Spleen (tissue), 11 donors: ENCODE results near the gene SLC26A8. TPM values are rescaled to one million over a fixed set of nuclear protein-coding genes. Genes with fewer than 3 reads are reported as not detected.

Source experiments
- DNase-seq: peaks from one replicate; pipeline ENCODE4 v3.0.0-alpha.2; 2020
- H3K27ac ChIP-seq, 8 donors: fragments of 200-600 bp; sonication (generic) in 7 of 8; 1 replicate in 4 of 8; 2 replicates in 4 of 8; pipeline versions ENCODE4 v1.5.0 to v1.8.0; 2016 to 2021; ENCODE audit warnings: inconsistent platforms in 4 of 8, mild to moderate bottlenecking in 4 of 8, moderate library complexity in 1 of 8
- H3K27me3 ChIP-seq, 7 donors: fragments of 200-600 bp; sonication (generic) in 6 of 7; replicated peaks in 1 of 7; 1 replicate in 4 of 7; 2 replicates in 3 of 7; pipeline versions ENCODE4 v1.5.0 to v1.8.0; 2016 to 2021; ENCODE audit warnings: inconsistent platforms in 3 of 7, mild to moderate bottlenecking in 1 of 7
- H3K36me3 ChIP-seq, 6 donors: fragments of 200-600 bp; sonication (generic) in 5 of 6; 1 replicate in 4 of 6; 2 replicates in 2 of 6; pipeline versions ENCODE4 v1.5.0 to v1.8.0; 2016 to 2021; ENCODE audit warnings: inconsistent platforms in 2 of 6
- H3K4me1 ChIP-seq, 6 donors: fragments of 200-600 bp; sonication (generic) in 5 of 6; 1 replicate in 3 of 6; 2 replicates in 3 of 6; pipeline versions ENCODE4 v1.5.0 to v1.8.0; 2016 to 2021; ENCODE audit warnings: inconsistent platforms in 3 of 6
- H3K4me3 ChIP-seq, 8 donors: fragments of 200-600 bp; sonication (generic) in 7 of 8; 1 replicate in 4 of 8; 2 replicates in 4 of 8; pipeline versions ENCODE4 v1.5.0 to v1.8.0; 2016 to 2021; ENCODE audit warnings: inconsistent platforms in 4 of 8, mild to moderate bottlenecking in 4 of 8, moderate library complexity in 2 of 8
- H3K9me3 ChIP-seq, 8 donors: fragments of 200-600 bp; sonication (generic) in 7 of 8; 1 replicate in 4 of 8; 2 replicates in 4 of 8; pipeline versions ENCODE4 v1.5.0 to v1.8.0; 2016 to 2021; ENCODE audit warnings: inconsistent platforms in 4 of 8
- CTCF ChIP-seq, 11 experiments: fragments of 200-600 bp in 7 of 11; fragments of 450-650 bp in 4 of 11; sonication (generic) in 4 of 11; IDR thresholded peaks in 8 of 11; conservative IDR thresholded peaks in 3 of 11; 1 replicate in 7 of 11; 2 replicates in 4 of 11; pipeline versions ENCODE4 v1.4.0 to v1.8.0; 2016 to 2021; ENCODE audit warnings: antibody characterized with exemption in 11 of 11, inconsistent platforms in 4 of 11, mild to moderate bottlenecking in 1 of 11
- POLR2A ChIP-seq, 3 donors: fragments of 450-650 bp; IDR thresholded peaks; one replicate each; pipeline ENCODE4 v1.5.1; 2017; ENCODE audit warnings: antibody characterized with exemption in 3 of 3, mild to moderate bottlenecking in 1 of 3
- POLR2AphosphoS5 ChIP-seq, 3 donors: sonication (generic); formaldehyde crosslinking; IDR thresholded peaks; one replicate each; pipeline ENCODE4 v1.5.1; 2017; ENCODE audit warnings: antibody characterized with exemption in 3 of 3
- WGBS, 5 donors: extraction: QIAGEN DNeasy Blood & Tissue Kit in 3 of 5; methylation state at CpG; one replicate each; pipeline versions ENCODE4 v1.1.5 to v1.1.7; 2013 to 2018; 5-methylcytosine and 5-hydroxymethylcytosine counted together
- intact Hi-C: fragments of 100-400 bp; cut with DNase I; formaldehyde crosslinking; loops from one replicate; pipeline ENCODE4 v1.15.0; 2023; ENCODE audit warnings: low total_unique reads
- polyA plus RNA-seq, 3 donors: library from polyadenylated mRNA; stranded (reverse); fragments of 200-250 nt; gene quantifications; one replicate each; pipeline ENCODE4 v1.2.1, GENCODE V29; 2013
- total RNA-seq, 7 donors: library from RNA; depleted of rRNA in 3 of 7; stranded (reverse); fragments of >200 nt in 3 of 7; fragmentation: NEBNext Ultra II Directional in 4 of 7; extraction: Animal tissue kit (Norgen Biotek cat#: 25700) in 4 of 7; gene quantifications; one replicate each; pipeline versions ENCODE4 v1.1.0 to v1.2.1, GENCODE V29; 2016 to 2021
- donor health status: healthy with polysubstance abuse.
- donor health status: DM: no; HTN: no; CAD: no; lungs with moderate emphysema.
- donor health status: DM: no; HTN: no; CAD: no.
- donor health status: Bipolar disorder and iron deficiency.
- donor health status: healthy.
- donor health status: DM: no; HTN: no; CAD: no.
- donor health status: DM: yes; HTN: yes; CAD: no.

Gene SLC26A8
- total and polyA plus RNA-seq, 10 donors, result 0.11 to 7.8 (median 2.5) TPM

GRCh38 chr6:35977308-35977707 lies 47.1 kb downstream of the SLC26A8 start:
- TF ChIP-seq POLR2A (IDR thresholded peaks at IDR 0.05) (no peak), CTCF (IDR thresholded peaks at IDR 0.05 in 8 of 11, conservative IDR thresholded peaks at IDR 0.05 in 3 of 11) (no peak), POLR2AphosphoS5 (IDR thresholded peaks at IDR 0.05) (no peak)
- intact Hi-C loops, result no loop called here
- Histone ChIP-seq H3K4me1 (no peaks in the 10 kb centered on the region), H3K27me3 (peaks cover 0 to 3% (median 0%) of the 10 kb centered on the region in 7 donors), H3K36me3 (no peaks in the 10 kb centered on the region), H3K27ac (no peak overlapping the region), H3K9me3 (no peaks in the 10 kb centered on the region), H3K4me3 (no peak overlapping the region)
- no peak for DNase-seq
- WGBS, 5 donors, result 78 to 97% (median 94%) methylated on average over 4 of the region's 4 CpGs

GRCh38 chr6:35973670-35974222 lies 50.7 kb downstream of the SLC26A8 start:
- TF ChIP-seq POLR2A (IDR thresholded peaks at IDR 0.05) (no peak), POLR2AphosphoS5 (IDR thresholded peaks at IDR 0.05) (no peak), CTCF (IDR thresholded peaks at IDR 0.05 in 8 of 11, conservative IDR thresholded peaks at IDR 0.05 in 3 of 11) (no peak)
- WGBS, 5 donors, result 71 to 83% (median 74%) methylated on average over 9 of the region's 9 CpGs
- H3K4me1 ChIP-seq, result no peaks in the 10 kb centered on the region
- no peaks in the 10 kb centered on the region for H3K27me3 ChIP-seq
- H3K4me3 ChIP-seq, result no peak overlapping the region
- intact Hi-C loops, result no loop called here
- DNase-seq, result no peak
- no peaks in the 10 kb centered on the region for H3K9me3 ChIP-seq
- H3K27ac ChIP-seq, result no peak overlapping the region
- no peaks in the 10 kb centered on the region for H3K36me3 ChIP-seq

- no peak for DNase-seq
- no peaks in the 10 kb centered on the region for H3K4me1 ChIP-seq
- WGBS, 5 donors, result 77 to 89% (median 86%) methylated on average over 7 of the region's 7 CpGs
- no peaks in the 10 kb centered on the region for H3K27me3 ChIP-seq
- TF ChIP-seq CTCF (IDR thresholded peaks at IDR 0.05 in 8 of 11, conservative IDR thresholded peaks at IDR 0.05 in 3 of 11) (peak in 1 of 11 experiments; percentile 16), POLR2A (IDR thresholded peaks at IDR 0.05) (no peak)
- H3K9me3 ChIP-seq, result no peaks in the 10 kb centered on the region
- H3K36me3 ChIP-seq, result no peaks in the 10 kb centered on the region
- no peak overlapping the region for H3K4me3 ChIP-seq
- intact Hi-C loops, result no loop called here
- H3K27ac ChIP-seq, result no peak overlapping the region
Observed at GRCh38 chr6:35972471-35973367, 51.7 kb downstream of the SLC26A8 start.

- Histone ChIP-seq H3K4me1 (no peaks in the 10 kb centered on the region), H3K36me3 (no peaks in the 10 kb centered on the region), H3K4me3 (no peak overlapping the region), H3K27ac (no peak overlapping the region), H3K27me3 (no peaks in the 10 kb centered on the region), H3K9me3 (no peaks in the 10 kb centered on the region)
- WGBS, 5 donors, result 81 to 93% (median 85%) methylated on average over 4 of the region's 4 CpGs
- TF ChIP-seq POLR2A (IDR thresholded peaks at IDR 0.05), result no peak
- TF ChIP-seq CTCF (IDR thresholded peaks at IDR 0.05 in 8 of 11, conservative IDR thresholded peaks at IDR 0.05 in 3 of 11), result no peak
- no peak for TF ChIP-seq POLR2AphosphoS5 (IDR thresholded peaks at IDR 0.05)
- intact Hi-C loops, result no loop called here
- DNase-seq, result no peak
Observed at GRCh38 chr6:35970181-35970580, 54.3 kb downstream of the SLC26A8 start.
